Mucosa of descending colon (tissue), 3 donors: ENCODE measurements around the gene CENPO. TPM values are rescaled to one million over a fixed set of nuclear protein-coding genes. Genes with fewer than 3 reads are reported as not detected.

Experiments
- ATAC-seq: fragments of 200-7000 bp; cut with Tn5 transposase; one replicate; pipeline ENCODE4 v1.9.1; 2020; ENCODE audit warnings: mild to moderate bottlenecking, moderate library complexity
- DNase-seq, 3 donors: peaks; one replicate each; pipeline ENCODE4 v3.0.0-alpha.2; 2020
- H3K36me3 ChIP-seq: fragments of 200-600 bp; one replicate; pipeline ENCODE4 v1.8.0; 2021; ENCODE audit warnings: low read depth, mild to moderate bottlenecking
- H3K4me1 ChIP-seq: fragments of 200-600 bp; one replicate; pipeline ENCODE4 v1.8.0; 2021; ENCODE audit warnings: low read depth, mild to moderate bottlenecking
- H3K4me3 ChIP-seq: fragments of 200-600 bp; one replicate; pipeline ENCODE4 v1.8.0; 2021; ENCODE audit warnings: mild to moderate bottlenecking
- H3K9me3 ChIP-seq: fragments of 200-600 bp; one replicate; pipeline ENCODE4 v1.8.0; 2021; ENCODE audit warnings: mild to moderate bottlenecking
- intact Hi-C, 2 donors: fragments of 100-400 bp; cut with DNase I in 1 of 2; cut with micrococcal nuclease in 1 of 2; formaldehyde crosslinking; loops; one replicate each; pipeline versions ENCODE4 v1.11.0 to v1.11.1; 2022; cut with DNase I, micrococcal nuclease
- total RNA-seq, 3 donors: library from RNA; stranded (reverse); fragmentation: NEBNext Ultra II Directional in 2 of 3; extraction: Animal tissue kit (Norgen Biotek cat#: 25700) in 2 of 3; gene quantifications; one replicate each; pipeline versions ENCODE4 v1.2.1 to v1.2.4, GENCODE V29; 2021 to 2023
- TF ChIP-seq, protein P1 (sequence below): fragments of 200-600 bp; IDR thresholded peaks from one replicate; pipeline ENCODE4 v1.8.0; 2022; ENCODE audit warnings: antibody characterized with exemption, mild to moderate bottlenecking
- donor health status: DM: no; HTN: no; CAD: no; lungs with moderate emphysema.
- donor health status: DM: no; HTN: no; CAD: no.
- donor health status: DM: no; HTN: yes; CAD: no.

CENPO gene
- total RNA-seq, 3 donors from 2014 or later = 6.0 to 15.7 (median 13.4) TPM

DNA sequence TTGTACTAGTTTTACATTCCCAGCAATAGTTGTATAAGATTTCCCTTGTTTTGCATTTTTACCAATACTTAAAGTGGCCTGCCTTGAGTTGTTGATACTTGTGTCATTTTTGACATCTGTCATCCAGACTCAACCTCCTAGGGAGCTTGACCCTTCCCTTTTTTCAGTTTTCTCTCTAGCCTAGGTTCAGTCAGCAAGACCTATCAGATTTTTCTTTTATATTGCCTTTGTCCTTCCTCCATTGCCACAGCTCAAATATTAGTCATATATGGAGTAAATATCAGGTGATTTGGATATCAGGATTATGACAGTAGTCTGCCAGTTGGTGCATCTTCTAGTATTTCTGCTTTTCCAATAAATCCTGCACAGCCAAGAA, 13.4 kb downstream of the CENPO start:
- TF ChIP-seq, protein P1, sequence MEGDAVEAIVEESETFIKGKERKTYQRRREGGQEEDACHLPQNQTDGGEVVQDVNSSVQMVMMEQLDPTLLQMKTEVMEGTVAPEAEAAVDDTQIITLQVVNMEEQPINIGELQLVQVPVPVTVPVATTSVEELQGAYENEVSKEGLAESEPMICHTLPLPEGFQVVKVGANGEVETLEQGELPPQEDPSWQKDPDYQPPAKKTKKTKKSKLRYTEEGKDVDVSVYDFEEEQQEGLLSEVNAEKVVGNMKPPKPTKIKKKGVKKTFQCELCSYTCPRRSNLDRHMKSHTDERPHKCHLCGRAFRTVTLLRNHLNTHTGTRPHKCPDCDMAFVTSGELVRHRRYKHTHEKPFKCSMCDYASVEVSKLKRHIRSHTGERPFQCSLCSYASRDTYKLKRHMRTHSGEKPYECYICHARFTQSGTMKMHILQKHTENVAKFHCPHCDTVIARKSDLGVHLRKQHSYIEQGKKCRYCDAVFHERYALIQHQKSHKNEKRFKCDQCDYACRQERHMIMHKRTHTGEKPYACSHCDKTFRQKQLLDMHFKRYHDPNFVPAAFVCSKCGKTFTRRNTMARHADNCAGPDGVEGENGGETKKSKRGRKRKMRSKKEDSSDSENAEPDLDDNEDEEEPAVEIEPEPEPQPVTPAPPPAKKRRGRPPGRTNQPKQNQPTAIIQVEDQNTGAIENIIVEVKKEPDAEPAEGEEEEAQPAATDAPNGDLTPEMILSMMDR = no peak
- Histone ChIP-seq H3K4me1 (no peaks in the 10 kb centered on the region), H3K36me3 (no peaks in the 10 kb centered on the region), H3K4me3 (no peak overlapping the region), H3K9me3 (no peaks in the 10 kb centered on the region)
- no peak for ATAC-seq
- DNase-seq = no peak
- intact Hi-C loops = no loop called here

DNA sequence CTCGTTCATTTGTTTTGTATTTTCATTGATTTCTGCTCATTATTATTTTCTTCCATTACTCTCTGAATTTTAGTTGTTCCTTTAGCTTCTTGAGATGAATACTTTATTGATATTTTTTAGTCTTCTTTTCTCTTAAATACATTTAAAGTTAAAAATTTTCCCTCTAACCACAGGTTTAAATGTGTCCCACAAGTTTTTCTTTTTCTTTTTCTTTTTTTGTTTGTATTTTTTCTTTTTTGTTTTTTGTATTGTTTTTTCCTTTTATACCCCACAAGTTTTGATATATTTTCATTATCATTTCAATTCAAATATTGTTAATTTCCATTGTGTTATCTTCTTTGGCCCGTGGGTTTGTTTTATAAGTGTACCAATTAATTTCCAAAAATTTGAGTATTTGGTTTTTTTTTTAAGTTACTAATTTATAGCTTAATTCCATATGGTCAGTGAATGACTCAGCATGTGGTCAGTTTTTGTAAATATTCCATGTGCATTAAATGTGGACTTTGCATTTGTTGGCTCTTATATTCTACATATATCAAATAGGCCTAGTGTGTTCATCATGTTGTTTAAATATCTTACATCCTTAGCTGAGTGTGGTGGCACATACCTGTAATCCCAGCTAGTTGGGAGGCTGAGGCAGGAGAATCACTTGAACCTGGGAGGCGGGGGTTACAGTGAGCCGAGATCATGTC, 16.2 kb downstream of the CENPO start:
- H3K36me3 ChIP-seq = no peaks in the 10 kb centered on the region
- TF ChIP-seq, protein P1 = no peak
- no peak for ATAC-seq
- no peaks in the 10 kb centered on the region for H3K4me1 ChIP-seq
- no peak for DNase-seq
- H3K9me3 ChIP-seq = no peaks in the 10 kb centered on the region
- no peak overlapping the region for H3K4me3 ChIP-seq
- intact Hi-C loops = no loop called here

DNA sequence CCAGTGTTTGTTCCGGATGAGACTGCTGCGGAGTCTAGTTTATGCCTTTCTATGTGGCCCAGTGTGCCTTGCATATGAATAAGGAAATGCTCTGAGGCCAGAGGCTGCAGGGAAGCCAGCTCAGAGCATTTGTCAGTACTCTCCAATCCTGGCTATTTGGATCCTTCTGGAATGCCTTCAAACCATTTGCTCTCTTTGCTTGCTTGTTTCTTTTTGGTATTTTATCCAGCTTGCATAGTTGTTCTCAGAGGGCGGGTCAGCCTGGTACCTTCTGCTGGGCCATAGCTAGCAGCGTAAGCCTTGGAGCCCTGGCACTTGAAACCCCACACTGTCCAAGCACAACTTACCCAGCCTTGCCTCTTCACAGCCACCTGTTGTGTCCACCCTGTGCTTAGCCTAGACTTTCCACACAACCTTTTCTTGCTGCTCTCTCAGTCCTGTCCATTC, 20.5 kb downstream of the CENPO start:
- H3K4me3 ChIP-seq = no peak overlapping the region
- H3K4me1 ChIP-seq = no peaks in the 10 kb centered on the region
- no peaks in the 10 kb centered on the region for H3K36me3 ChIP-seq
- no peaks in the 10 kb centered on the region for H3K9me3 ChIP-seq
- TF ChIP-seq, protein P1 = no peak
- intact Hi-C loops = no loop called here
- ATAC-seq (no peak), DNase-seq (no peak)

DNA sequence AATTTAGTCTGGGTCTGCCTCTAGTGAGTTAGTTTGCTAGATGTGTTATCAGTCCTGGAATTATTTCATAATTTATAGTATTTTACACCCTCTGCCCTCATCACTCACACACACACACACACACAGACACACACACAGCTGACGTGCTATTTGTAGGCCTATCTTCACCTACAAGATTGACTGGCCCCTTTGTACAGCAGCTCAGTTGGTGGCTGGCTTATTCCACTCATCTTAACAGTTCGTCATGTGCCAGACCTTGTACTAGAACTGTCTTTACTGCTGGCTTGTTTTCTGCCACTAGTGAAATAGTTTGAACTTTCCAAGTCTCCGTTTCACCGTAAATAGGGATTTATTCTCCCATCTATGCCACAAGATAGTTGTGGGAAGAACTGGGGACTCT, 21.3 kb downstream of the CENPO start:
- TF ChIP-seq, protein P1 = no peak

DNA sequence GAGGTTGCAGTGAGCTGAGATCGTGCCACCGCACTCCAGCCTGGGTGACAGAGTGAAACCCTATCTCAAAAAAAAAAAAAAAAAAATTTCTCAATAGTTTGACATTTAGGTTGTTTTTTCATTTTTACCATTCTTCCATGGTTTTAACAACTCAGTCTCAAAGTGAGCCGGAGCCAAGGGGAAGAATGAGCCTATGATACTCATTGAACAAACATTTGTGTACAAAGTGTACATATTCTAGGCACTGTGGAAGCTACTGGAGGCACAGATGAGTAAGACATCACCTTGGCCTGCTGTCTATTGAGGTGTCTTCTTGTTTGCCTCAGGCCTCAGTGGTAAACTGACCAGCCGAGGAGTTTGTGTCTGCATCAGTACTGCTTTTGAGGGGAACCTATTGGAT, 21.9 kb downstream of the CENPO start:
- H3K4me1 ChIP-seq = no peaks in the 10 kb centered on the region
- ATAC-seq (no peak), DNase-seq (no peak)
- H3K36me3 ChIP-seq = no peaks in the 10 kb centered on the region
- TF ChIP-seq, protein P1 = no peak
- H3K9me3 ChIP-seq = no peaks in the 10 kb centered on the region
- H3K4me3 ChIP-seq = no peak overlapping the region
- intact Hi-C loops = no loop called here

More for the DNA sequence above, 21.3 kb downstream of the CENPO start:
- DNase-seq (no peak), ATAC-seq (no peak)
- Histone ChIP-seq H3K9me3 (no peaks in the 10 kb centered on the region), H3K4me3 (no peak overlapping the region), H3K4me1 (no peaks in the 10 kb centered on the region), H3K36me3 (no peaks in the 10 kb centered on the region)
- intact Hi-C loops = no loop called here

DNA sequence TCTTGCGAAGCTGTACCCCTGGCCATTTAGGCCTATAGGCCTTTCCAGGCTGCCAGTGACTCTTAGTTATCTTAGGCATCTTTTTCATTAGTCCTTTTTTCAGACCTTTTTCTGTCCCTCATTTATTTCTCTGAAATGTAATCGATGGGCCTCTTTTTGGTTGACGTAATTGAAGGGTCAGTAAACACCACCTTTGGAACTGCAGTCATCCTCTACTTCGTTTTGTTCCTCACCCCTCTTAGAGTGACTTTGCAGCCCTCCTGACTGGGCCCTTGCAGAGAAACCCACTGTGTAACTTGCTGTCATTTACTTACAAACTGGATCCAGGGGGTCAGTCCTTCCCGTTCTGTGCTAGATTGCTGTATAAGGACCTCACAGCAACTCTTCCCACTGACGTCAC, 23.2 kb downstream of the CENPO start:
- TF ChIP-seq, protein P1 = no peak
- H3K4me1 ChIP-seq = no peaks in the 10 kb centered on the region
- intact Hi-C loops = no loop called here
- H3K4me3 ChIP-seq = no peak overlapping the region
- ATAC-seq (no peak), DNase-seq (no peak)
- no peaks in the 10 kb centered on the region for H3K36me3 ChIP-seq
- no peaks in the 10 kb centered on the region for H3K9me3 ChIP-seq
